Heart left ventricle (tissue), 13 donors: ENCODE results near the gene HCST.

Experiments used
- POLR2A ChIP-seq, 2 donors: fragments of 450-650 bp; IDR thresholded peaks; one replicate each; pipeline ENCODE4 v1.6.1; 2017; ENCODE audit warnings: antibody characterized with exemption in 2 of 2, mild to moderate bottlenecking in 2 of 2, moderate library complexity in 2 of 2
- TF ChIP-seq, protein P1 (sequence below), 12 donors: fragments of 200-600 bp; sonication (generic) in 4 of 12; IDR thresholded peaks; one replicate each; pipeline versions ENCODE4 v1.5.0 to v1.8.0; 2018 to 2022; ENCODE audit warnings: antibody characterized with exemption in 12 of 12, mild to moderate bottlenecking in 5 of 12
- donor health status: ischemic (EF 13 %, LVEDD 7.1; RV severe dilation, severe dysfunction).
- donor health status: DM: no; HTN: yes; CAD: no.
- donor health status: DM: no; HTN: no; CAD: no.
- donor health status: ischemic (EF 25% LVEDD 6.9; RV normal size, moderate dysfunction).
- donor health status: ischemic (EF 25% LVEDD 5.7; RV mildly dilated, moderate dysfunction).
- donor health status: ischemic (EF 35%, LVEDD 5.7; RV mildly dilated, moderate dysfunction).
- donor health status: nonischemic (EF 11% LVEDD 7.7; RV severe dilation, severe dysfunction).
- donor health status: DM: yes; HTN: yes; CAD: no.
- donor health status: PGD.
- donor health status: ischemic (EF 29% LVEDD 5.4; RV normal size, mild dysfunction).
- donor health status: nonischemic (EF 23%, LVEDD 6.1; RV moderate dilation, normal function).

GRCh38 chr19:35896643-35897040 is 5.7 kb upstream of the HCST start:
- TF ChIP-seq, protein P1, sequence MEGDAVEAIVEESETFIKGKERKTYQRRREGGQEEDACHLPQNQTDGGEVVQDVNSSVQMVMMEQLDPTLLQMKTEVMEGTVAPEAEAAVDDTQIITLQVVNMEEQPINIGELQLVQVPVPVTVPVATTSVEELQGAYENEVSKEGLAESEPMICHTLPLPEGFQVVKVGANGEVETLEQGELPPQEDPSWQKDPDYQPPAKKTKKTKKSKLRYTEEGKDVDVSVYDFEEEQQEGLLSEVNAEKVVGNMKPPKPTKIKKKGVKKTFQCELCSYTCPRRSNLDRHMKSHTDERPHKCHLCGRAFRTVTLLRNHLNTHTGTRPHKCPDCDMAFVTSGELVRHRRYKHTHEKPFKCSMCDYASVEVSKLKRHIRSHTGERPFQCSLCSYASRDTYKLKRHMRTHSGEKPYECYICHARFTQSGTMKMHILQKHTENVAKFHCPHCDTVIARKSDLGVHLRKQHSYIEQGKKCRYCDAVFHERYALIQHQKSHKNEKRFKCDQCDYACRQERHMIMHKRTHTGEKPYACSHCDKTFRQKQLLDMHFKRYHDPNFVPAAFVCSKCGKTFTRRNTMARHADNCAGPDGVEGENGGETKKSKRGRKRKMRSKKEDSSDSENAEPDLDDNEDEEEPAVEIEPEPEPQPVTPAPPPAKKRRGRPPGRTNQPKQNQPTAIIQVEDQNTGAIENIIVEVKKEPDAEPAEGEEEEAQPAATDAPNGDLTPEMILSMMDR (IDR thresholded peaks at IDR 0.05): no peak
- TF ChIP-seq POLR2A (IDR thresholded peaks at IDR 0.05): no peak
